Skeletal muscle satellite cell (primary cell): ENCODE data around the gene CYP2A6.

Experiments
- H3K27me3 ChIP-seq: 2 replicates; pipeline ENCODE4 v1.7.0; 2013; ENCODE audit warnings: low read length; ENCODE audit not compliant: control insufficient read depth, insufficient read depth
- H3K36me3 ChIP-seq: 2 replicates; pipeline ENCODE4 v1.7.0; 2013; ENCODE audit warnings: mild to moderate bottlenecking, control low read depth, low read length; ENCODE audit not compliant: insufficient read depth
- H3K4me1 ChIP-seq: 2 replicates; pipeline ENCODE4 v1.7.0; 2013; ENCODE audit warnings: low read length; ENCODE audit not compliant: control insufficient read depth, insufficient read depth
- H3K4me2 ChIP-seq: 2 replicates; pipeline ENCODE4 v1.7.0; 2013; ENCODE audit warnings: mild to moderate bottlenecking, low read length
- H3K4me3 ChIP-seq: 2 replicates; pipeline ENCODE4 v1.7.0; 2013; ENCODE audit warnings: low read length
- H3K9ac ChIP-seq: 2 replicates; pipeline ENCODE4 v1.7.0; 2013; ENCODE audit warnings: mild to moderate bottlenecking, low read depth, low read length, moderate library complexity
- H3K9me3 ChIP-seq: replicated peaks from 2 replicates; pipeline ENCODE4 v1.7.0; 2013; ENCODE audit warnings: mild to moderate bottlenecking, control low read depth, low read length

Gene CYP2A6

DNA sequence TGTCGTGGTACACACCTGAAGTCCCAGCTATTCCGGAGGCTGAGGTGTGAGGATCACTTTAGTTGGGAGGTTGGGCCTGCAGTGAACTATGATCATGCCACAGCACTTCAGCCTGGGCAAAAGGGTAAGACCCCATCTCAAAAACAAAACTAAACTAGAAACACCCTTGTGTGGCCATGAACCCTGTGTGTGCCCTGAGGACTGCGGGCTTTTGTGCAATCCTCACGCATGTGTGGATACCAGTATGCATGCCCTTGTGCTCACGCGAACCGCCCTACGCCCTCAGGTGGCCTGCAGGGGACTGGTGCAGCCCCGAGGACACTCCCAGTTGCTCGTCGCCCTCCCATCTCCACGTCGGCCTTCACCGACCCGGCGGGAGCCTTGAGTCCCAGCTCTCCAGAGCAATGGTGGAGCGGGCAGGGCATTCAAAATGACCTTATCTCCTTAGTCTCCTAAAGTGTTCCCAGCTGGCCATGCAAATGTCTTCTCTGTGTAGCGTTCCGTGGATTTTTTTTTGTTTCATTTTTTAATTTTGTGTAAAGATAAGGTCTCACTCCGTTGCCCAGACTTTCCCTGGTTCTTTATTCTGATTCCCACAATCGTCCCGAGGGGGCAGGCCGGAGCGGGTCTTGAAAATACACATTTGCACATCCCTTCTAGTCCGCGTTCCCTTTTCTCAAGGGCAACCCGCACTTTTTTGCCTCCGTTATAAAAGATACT lies 52.1 kb downstream of the CYP2A6 start:
- Histone ChIP-seq H3K9ac (peak overlapping the region; percentile 75), H3K4me1 (peaks cover 37% of the 10 kb centered on the region), H3K4me3 (peak overlapping the region; percentile 98), H3K36me3 (peaks cover 29% of the 10 kb centered on the region), H3K9me3 (no peaks in the 10 kb centered on the region), H3K4me2 (peak overlapping the region; percentile 86), H3K27me3 (no peaks in the 10 kb centered on the region)

DNA sequence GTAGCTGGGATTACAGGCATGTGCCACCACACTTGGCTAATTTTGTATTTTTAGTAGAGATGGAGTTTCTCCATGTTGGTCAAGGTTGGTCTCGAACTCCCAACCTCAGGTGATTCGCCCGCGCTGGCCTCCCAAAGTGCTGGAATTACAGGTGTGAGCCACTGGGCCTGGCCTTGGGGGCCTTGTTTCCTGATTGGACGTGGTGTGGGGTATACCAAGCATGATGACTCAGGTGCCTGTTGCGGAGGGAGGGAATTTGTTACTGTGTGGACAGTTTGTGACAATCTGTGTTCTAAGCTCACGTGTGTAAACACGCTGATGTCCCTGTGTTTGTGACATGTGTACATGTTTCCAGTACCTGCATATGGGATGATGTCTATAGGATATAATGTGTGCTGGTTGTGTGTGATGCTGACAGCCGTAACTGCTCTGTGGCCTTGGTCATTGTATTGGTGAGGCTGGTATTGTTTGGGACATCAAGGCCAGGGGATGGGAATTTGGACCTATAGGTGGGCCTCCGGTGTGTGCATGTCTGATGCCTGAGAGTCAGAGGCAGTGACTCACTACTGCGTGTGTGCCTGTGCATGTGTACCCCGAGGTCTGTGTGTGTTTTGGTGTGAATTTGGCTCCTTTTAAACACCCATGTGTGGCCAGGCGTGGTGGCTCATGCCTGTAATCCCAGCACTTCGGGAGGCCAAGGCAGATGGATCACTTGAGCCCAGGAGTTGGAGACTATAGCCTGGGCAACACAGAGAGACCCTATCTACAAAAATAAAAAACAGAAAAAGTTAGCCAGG lies 52.9 kb downstream of the CYP2A6 start:
- Histone ChIP-seq H3K4me1 (peaks cover 30% of the 10 kb centered on the region), H3K4me2 (no peak overlapping the region), H3K36me3 (peaks cover 22% of the 10 kb centered on the region), H3K27me3 (no peaks in the 10 kb centered on the region), H3K9ac (peak overlapping the region; percentile 75), H3K9me3 (no peaks in the 10 kb centered on the region), H3K4me3 (peak overlapping the region; percentile 98)
